Effector CD4-positive, alpha-beta T cell (primary cell): ENCODE measurements around the gene FOXG1.

Experiments used
- DNase-seq: peaks from one replicate; pipeline ENCODE4 v3.0.0-alpha.2; 2020

FOXG1 gene

DNA sequence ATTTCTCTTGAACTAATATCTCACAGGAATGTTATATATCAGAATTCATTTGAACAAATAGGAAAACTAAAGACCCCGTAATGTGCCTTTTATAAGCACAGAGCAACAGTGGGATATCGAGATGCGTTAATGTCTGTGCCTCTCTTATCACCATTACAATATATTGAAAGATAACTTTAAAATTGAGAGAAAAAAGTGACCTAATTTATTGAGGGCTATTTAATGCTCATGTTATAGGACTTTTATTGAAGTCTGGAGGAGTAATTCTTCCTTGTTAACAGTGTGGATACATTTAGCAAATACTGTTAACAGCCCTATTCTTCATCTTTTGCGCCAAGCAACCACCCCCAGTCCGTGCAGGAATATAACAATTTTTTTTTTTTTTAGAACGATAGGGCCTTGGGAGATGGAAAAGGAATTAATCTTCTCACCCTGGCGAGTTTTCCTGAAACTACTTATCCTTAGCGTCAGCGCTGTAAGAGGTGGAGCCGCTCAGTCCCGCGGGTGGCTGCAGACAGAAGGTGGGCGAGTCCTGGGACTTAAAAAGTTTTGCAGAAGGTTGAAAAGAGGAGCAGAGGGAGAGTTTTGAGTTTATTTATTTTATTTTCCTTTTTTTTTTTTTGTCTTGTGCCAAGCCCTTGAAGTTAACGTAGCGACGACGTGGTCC, 11.0 kb downstream of the FOXG1 start:
- DNase-seq = no peak

DNA sequence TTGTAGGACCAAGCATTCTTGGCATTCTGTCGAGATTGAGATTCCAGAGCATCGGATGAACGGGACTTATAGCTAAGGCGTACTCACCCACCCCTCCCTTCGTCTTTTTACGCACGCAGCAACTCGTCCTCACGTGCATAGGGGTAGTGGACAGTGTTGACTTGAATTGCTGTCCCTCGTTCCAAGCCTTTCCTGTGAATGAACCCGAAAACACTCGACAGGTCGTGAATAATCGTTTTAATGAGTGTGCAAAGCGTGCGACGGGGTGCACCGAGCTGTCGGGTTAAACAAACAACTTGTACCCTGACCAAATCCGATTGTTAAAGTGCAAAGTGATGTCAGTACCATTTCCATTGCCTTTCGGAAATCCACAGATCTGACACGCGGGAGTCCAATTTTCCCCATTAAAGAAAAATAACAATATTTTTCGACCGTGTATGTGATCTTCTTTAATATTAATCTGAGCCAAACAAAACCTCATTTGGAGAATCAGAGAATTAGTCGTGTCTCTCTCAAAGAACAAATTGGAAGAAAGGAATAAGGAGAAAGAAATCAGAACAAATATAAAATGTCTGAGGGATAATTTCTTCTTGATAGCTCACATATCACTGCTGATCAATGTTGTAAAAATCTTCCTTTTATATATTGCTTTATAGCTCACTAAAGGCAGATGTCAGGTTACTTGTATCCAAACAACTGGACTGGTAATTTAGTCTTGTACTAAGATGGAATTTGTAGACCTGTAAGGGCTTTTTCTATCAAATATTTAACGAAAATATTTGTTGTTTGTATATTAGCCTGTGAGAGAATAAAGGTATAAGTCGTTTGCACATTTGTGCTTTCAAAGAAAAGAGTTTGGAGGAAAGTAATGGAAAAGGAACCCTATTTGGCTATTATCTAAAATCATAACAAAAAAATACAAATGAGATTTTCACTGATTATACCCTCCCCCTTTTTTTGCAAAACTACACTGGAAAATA, 11.8 kb downstream of the FOXG1 start:
- DNase-seq = no peak

DNA sequence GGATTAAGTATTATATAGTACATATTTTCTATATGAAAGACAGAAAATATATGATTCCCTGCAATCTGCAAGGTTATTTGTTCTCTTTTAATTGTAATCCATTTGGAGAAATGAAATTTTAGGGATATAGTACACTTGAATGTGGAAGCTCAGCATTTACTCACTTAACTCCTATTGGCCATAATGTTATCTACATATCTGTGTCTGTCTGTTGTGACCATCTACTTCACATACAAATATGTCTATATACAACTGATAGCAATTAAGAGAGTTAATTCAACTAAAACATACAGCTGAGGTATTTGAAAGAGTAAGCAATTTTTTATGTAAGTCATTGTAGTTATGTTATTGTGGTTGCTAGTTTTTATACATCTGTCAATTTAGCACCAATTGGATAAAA, 12.9 kb downstream of the FOXG1 start:
- DNase-seq = no peak

DNA sequence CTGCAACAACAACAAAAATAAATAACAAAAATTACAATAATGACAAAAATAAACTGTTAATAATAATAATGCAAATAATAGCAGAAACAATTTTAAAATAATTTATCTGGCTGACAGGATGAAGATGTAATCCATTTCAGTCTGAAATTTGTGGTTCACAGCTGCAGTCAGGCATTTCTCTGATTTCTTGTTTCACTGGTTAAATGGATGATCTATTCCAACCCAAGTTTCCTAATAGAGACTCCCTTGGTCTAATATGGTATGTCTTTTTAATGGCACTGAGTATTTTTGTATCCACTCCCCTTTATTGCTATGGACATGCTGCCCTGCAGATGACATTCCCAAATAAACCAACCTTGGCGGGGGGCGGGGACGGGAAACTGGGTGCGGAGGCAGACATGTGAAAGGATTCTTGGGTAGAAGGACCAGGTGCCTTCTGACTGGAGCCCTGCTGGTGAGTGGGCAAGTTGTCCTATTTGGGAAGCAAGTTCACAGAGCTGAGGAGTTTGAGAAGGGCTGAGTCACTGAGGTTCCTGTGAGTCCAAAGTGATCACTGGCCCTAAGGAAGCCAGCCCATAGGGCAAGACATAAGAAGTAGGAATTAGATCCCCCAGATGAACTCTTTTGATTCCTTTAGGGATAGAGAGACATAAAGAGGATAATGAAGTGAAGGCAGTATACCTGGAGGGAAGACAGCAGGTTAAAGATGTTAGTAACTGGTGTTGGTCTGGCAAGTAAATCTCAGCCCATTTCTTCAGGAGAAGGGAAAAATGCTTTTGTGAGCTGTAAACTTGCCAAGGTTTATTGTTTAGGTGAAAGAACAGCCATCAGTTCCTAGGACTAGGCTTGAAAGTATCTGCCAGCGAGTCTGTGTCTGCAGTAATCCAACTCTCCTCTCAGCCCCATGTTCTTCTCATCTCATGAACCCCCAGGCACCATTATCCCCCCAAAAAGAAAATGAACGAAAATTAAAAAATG, 14.5 kb downstream of the FOXG1 start:
- DNase-seq = no peak

DNA sequence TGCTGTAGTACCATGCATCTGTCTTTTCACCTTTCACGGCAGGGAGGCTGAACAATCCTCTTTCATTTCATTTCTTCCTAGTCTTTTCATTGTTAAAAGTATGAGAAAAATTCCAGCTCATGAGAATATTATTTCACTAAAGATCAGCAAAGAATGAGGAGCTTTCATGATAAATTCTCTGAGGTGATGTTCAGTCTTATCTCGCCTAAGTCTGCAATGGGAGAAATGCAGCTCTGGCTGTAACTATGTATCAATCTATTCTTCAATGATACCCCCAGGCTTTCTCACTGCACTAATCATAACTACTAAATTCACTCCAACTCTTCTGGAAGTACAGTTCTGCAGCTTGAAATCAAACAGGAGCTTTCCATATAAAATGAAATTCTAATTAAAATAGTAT, 15.7 kb downstream of the FOXG1 start:
- DNase-seq = no peak

DNA sequence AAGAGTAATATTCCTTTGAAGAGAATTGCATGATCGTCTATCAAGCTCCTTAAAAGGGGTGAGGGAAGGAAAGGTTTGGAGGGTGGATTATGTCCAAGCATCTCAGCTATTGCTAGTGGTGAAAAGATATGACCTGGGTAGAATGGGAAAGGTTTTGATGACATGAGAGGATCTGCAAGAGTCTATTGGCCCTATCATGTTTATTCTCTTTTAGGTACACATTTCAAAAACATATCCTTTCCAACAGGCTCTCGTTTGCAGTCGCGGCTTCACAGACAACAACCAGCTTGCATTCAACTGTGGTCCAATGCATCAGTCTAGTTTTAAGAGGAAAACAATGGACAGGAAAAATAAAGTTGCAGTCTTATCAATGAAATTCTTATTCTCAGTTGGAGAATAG, 17.1 kb downstream of the FOXG1 start:
- DNase-seq = no peak

DNA sequence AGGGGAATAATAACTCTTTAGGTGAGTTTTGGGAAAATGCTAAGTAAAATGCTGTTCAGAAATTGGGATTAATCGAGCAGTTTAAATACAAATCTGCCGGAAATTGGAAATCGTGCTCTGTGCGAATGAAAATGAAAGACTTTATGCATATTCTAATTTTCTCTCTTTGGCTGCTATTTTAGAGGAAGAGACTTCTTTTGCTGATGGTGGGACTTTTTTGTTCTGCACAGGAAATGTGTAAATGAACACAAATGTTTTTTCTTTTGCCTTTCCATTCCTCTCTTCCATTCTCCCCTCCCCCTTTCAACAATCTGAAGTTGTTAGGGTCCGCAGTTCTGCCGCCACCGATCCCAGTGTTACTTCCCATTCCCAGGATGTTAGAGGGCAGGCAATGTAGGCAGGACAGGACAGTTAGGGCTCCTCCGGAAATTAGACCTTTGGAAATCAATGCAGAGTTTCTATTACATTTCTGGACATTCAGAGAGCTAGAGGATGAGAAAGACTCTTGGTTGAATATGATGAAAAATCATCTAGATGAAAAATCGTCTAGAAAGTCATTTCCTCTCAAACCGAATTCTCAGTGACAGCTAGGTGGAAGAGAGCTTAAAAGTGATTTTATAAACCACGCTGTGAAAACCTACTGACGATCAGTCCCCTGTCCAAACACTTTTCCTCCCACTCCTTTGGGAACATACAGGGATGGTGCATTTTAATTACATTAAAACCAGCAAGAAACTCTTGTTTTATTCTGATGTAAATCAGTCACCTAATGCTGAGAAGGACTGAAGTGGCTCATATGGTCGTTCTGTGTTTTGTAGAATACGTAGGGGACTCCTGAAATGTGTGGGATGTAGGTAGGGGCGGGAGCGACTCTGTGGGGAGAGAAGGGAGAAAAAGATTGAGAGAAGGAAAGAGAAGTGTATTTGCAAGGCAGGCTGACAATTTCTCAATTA, 17.8 kb downstream of the FOXG1 start:
- DNase-seq = no peak

DNA sequence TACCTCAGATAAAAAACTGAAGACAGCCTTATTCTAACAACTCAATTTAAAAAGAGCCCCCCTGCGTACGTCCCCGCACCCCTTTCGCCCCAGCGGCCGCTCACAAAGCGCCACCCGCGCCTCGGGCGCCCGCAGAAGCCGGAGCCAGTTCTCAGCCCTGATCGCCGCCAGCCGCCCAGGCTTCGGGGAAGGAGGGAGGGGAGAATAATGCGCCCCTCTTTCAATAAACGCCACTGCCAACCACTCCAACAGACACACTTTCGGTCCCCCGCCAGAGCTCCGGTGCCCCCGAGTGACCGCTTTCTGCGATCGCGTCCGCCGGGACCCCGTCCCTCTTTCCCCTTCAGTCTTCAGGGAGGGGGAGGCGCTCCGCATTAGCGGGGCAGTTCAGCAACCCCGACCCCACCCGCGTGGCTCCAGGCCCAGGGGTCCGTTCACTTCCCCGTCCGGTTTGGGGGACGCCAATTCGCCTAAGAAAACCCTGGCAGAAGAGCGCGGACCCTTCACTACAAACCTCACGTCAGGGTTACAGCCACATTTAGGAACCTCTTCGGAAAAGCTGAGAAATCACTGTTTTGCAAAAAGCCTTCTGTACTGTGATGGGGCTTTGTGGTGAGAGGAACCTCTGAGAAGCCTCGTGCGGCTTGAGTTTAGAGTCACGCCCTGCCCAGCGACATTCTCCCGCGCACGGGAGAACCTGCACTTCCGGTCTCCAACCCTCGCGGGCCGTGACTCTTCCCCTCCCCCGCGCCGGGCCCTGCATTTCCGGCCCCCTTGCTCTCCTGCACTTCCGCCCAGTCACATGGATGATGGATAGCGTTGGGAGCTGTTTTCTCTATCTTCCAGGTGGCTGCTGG, 18.7 kb downstream of the FOXG1 start:
- DNase-seq = no peak

DNA sequence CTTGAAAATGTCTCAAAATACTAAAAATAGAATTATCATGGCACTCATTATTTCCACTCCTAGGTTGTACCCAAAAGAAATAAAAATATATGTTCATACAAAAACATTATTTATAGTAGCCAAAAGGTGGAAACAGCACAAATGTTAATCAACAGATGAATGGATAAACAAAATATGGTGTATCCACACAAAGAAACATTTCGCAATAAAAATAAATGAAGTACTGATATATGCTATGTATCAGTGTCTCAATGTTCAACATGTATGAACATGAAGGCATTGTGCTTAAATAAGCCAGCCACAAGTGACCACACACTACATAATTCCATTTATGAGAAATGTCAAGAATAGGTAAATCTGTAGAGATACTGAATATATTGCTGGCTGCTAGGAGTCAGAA, 40.9 kb downstream of the FOXG1 start:
- DNase-seq = no peak

DNA sequence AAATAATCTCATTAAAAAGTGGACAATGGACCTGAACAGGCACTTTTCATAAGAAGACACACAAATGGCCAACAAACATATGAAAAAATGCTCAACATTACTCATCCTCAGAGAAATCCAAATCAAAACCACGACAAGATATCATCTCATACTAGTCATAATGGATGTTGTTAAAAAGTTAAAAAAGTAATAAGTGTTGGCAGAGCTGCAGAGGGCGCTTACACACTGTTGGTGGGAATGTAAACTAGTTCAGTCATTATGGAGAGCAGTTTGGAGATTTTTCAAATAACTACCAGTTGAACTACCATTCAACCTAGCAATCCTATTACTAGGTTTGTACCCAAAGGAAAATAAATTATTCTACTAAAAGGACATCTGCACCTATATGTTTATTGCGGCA, 47.2 kb downstream of the FOXG1 start:
- no peak for DNase-seq
